Measurements from ENCODE around the gene CAPN12.
A peak's percentile ranks its signal among the peaks of the same experiment; 100 is the strongest.
"Not testable (repeated sequence)": the region's sequence is repeated elsewhere in the genome, so short reads cannot be mapped to it uniquely, and the experiment has no call there.

The CAPN12 gene

GRCh38 chr19:38744298-38744681 lies at the start of gene CAPN12:
CAPN12 (minus strand) TSS chr19:38744474; CDS start chr19:38744165, 309 bp downstream.
- DNase-seq: no peak

GRCh38 chr19:38793671-38794070 lies 49.4 kb upstream of the CAPN12 start:
- DNase-seq: no peak

GRCh38 chr19:38793177-38793576 lies 48.9 kb upstream of the CAPN12 start:
- peak; percentile 60 for DNase-seq

GRCh38 chr19:38792250-38793111 lies 48.2 kb upstream of the CAPN12 start:
- DNase-seq: no peak

- DNase-seq: not testable (repeated sequence)
Measured at GRCh38 chr19:38791451-38792064, 47.3 kb upstream of the CAPN12 start.

GRCh38 chr19:38790507-38791403 lies 46.5 kb upstream of the CAPN12 start:
- DNase-seq: not testable (repeated sequence)

- no peak for DNase-seq
Measured at GRCh38 chr19:38788478-38789243, 44.4 kb upstream of the CAPN12 start, which contains the start of gene LGALS7B. LGALS7B (plus strand) TSS chr19:38789200; CDS start chr19:38789227, 27 bp downstream.

- no peak for DNase-seq
Measured at GRCh38 chr19:38786572-38787265, 42.4 kb upstream of the CAPN12 start.

GRCh38 chr19:38786061-38786460 lies 41.8 kb upstream of the CAPN12 start:
- not testable (repeated sequence) for DNase-seq

GRCh38 chr19:38785187-38785699 lies 41.0 kb upstream of the CAPN12 start:
- no peak for DNase-seq

- DNase-seq: no peak
Measured at GRCh38 chr19:38784224-38784623, 40.0 kb upstream of the CAPN12 start.

GRCh38 chr19:38782212-38782611 lies 37.9 kb upstream of the CAPN12 start:
- DNase-seq: not testable (repeated sequence)

GRCh38 chr19:38781058-38781457 lies 36.8 kb upstream of the CAPN12 start:
- no peak for DNase-seq

GRCh38 chr19:38780443-38780842 lies 36.2 kb upstream of the CAPN12 start:
- DNase-seq: no peak

- no peak for DNase-seq
Measured at GRCh38 chr19:38778733-38779132, 34.5 kb upstream of the CAPN12 start.

- DNase-seq: no peak
Measured at GRCh38 chr19:38774181-38774950, 30.1 kb upstream of the CAPN12 start.

GRCh38 chr19:38773469-38774177 lies 29.3 kb upstream of the CAPN12 start, which contains the start of gene LGALS7:
LGALS7 (minus strand) TSS chr19:38773517; CDS start chr19:38773492, 25 bp downstream.
- DNase-seq: no peak

- DNase-seq: not testable (repeated sequence)
Measured at GRCh38 chr19:38771569-38771968, 27.3 kb upstream of the CAPN12 start.

GRCh38 chr19:38770949-38771275 lies 26.6 kb upstream of the CAPN12 start:
- DNase-seq: not testable (repeated sequence)
